HG02870 (cell line): ENCODE measurements around the gene ZNF521.

Source experiments
- ATAC-seq: cut with Tn5 transposase; IDR thresholded peaks from one replicate; pipeline ENCODE4 v1.9.1; 2021; ENCODE audit warnings: mild to moderate bottlenecking, moderate library complexity; ENCODE audit not compliant: unreplicated experiment

The ZNF521 gene

GRCh38 chr18:25136416-25137196 lies 215.4 kb downstream of the ZNF521 start:
- ATAC-seq, result no peak

- ATAC-seq, result no peak
These were observed 217.1 kb downstream of the ZNF521 start for GRCh38 chr18:25134861-25135260.

GRCh38 chr18:25133879-25134278 lies 218.1 kb downstream of the ZNF521 start:
- no peak for ATAC-seq

GRCh38 chr18:25132786-25133496 lies 219.0 kb downstream of the ZNF521 start:
- no peak for ATAC-seq

GRCh38 chr18:25126751-25127150 lies 225.2 kb downstream of the ZNF521 start:
- ATAC-seq, result no peak

GRCh38 chr18:25125680-25126079 lies 226.3 kb downstream of the ZNF521 start:
- no peak for ATAC-seq

- ATAC-seq, result no peak
These were observed 228.3 kb downstream of the ZNF521 start for GRCh38 chr18:25123438-25124232.

- ATAC-seq, result no peak
These were observed 230.5 kb downstream of the ZNF521 start for GRCh38 chr18:25121442-25121841.

- no peak for ATAC-seq
These were observed 238.4 kb downstream of the ZNF521 start for GRCh38 chr18:25113566-25113965.

GRCh38 chr18:25112821-25113434 lies 239.0 kb downstream of the ZNF521 start:
- ATAC-seq, result no peak

GRCh38 chr18:25111377-25112288 lies 240.3 kb downstream of the ZNF521 start:
- no peak for ATAC-seq

GRCh38 chr18:25109484-25109883 lies 242.5 kb downstream of the ZNF521 start:
- no peak for ATAC-seq

- no peak for ATAC-seq
These were observed 248.4 kb downstream of the ZNF521 start for GRCh38 chr18:25103468-25104155.

GRCh38 chr18:25102662-25103061 lies 249.3 kb downstream of the ZNF521 start:
- ATAC-seq, result no peak

- ATAC-seq, result no peak
These were observed 251.5 kb downstream of the ZNF521 start for GRCh38 chr18:25100418-25100817.

GRCh38 chr18:25099895-25100294 lies 252.1 kb downstream of the ZNF521 start:
- no peak for ATAC-seq

- no peak for ATAC-seq
These were observed 254.4 kb downstream of the ZNF521 start for GRCh38 chr18:25097569-25098056.

GRCh38 chr18:25097057-25097456 lies 254.9 kb downstream of the ZNF521 start:
- ATAC-seq, result no peak

GRCh38 chr18:25093141-25093540 lies 258.8 kb downstream of the ZNF521 start:
- no peak for ATAC-seq
